PC-3 (cell line): ENCODE results near the gene CHD9. TPM values are rescaled to one million over a fixed set of nuclear protein-coding genes. Genes with fewer than 3 reads are reported as not detected.
"Not testable (repeated sequence)": the region's sequence is repeated elsewhere in the genome, so short reads cannot be mapped to it uniquely, and the experiment has no call there.

Experiments
- ATAC-seq: fragments of 200-7000 bp; cut with Tn5 transposase; 2 replicates; pipeline ENCODE4 v1.9.1; 2020; ENCODE audit warnings: mild to moderate bottlenecking, moderate library complexity
- BruUV-seq: library from RNA; stranded (reverse); fragments of 400-500 nt; replicated peaks from 2 replicates; lab custom pipeline; 2021; lab: Mats Ljungman, UMichigan
- CTCF ChIA-PET: fragments of 300-600 bp; sonication (Branson Sonifier 250); formaldehyde crosslinking; loops from one replicate; lab custom pipeline; 2022; ENCODE audit warnings: antibody characterized with exemption; lab: Charles Lee
- POLR2A ChIA-PET: fragments of 300-600 bp; sonication (Branson Sonifier 250); formaldehyde crosslinking; loops from one replicate; lab custom pipeline; 2022; ENCODE audit warnings: antibody characterized with exemption; ENCODE audit not compliant: unreplicated experiment; lab: Charles Lee
- DNase-seq: peaks from one replicate; pipeline ENCODE4 v3.0.0-alpha.2; 2015
- H2AFZ ChIP-seq: fragments of 300-600 bp; sonication (generic); 2 replicates; pipeline ENCODE4 v1.6.0; 2016; ENCODE audit warnings: antibody characterized with exemption, low read length
- H3F3A ChIP-seq: fragments of 300-600 bp; sonication (generic); one replicate; pipeline ENCODE4 v1.6.0; 2017; ENCODE audit warnings: antibody characterized with exemption, low read length, control low read depth, mild to moderate bottlenecking; ENCODE audit not compliant: unreplicated experiment
- H3K27ac ChIP-seq: fragments of 300-600 bp; sonication (generic); 2 replicates; pipeline ENCODE4 v1.5.1; 2016; ENCODE audit warnings: mild to moderate bottlenecking, low read length
- H3K27me3 ChIP-seq: fragments of 300-600 bp; sonication (generic); 2 replicates; pipeline ENCODE4 v1.6.1; 2016; ENCODE audit warnings: low read length, mixed read lengths
- H3K36me3 ChIP-seq: fragments of 300-600 bp; sonication (generic); 2 replicates; pipeline ENCODE4 v1.6.1; 2016; ENCODE audit warnings: low read depth, mixed run types, low read length, mixed read lengths
- H3K4me1 ChIP-seq: fragments of 300-600 bp; sonication (generic); 2 replicates; pipeline ENCODE4 v1.5.1; 2016; ENCODE audit warnings: low read length; ENCODE audit not compliant: insufficient read depth
- H3K4me2 ChIP-seq: fragments of 300-600 bp; sonication (generic); 2 replicates; pipeline ENCODE4 v1.6.0; 2016; ENCODE audit warnings: low read length
- H3K4me3 ChIP-seq: fragments of 300-600 bp; sonication (generic); 2 replicates; pipeline ENCODE4 v1.5.1; 2016; ENCODE audit warnings: mild to moderate bottlenecking, low read length, mixed read lengths
- H3K79me2 ChIP-seq: fragments of 300-600 bp; sonication (generic); 2 replicates; pipeline ENCODE4 v1.6.1; 2017; ENCODE audit warnings: low read length, mixed read lengths
- H3K9ac ChIP-seq: fragments of 300-600 bp; sonication (generic); 2 replicates; pipeline ENCODE4 v1.6.0; 2016; ENCODE audit warnings: mild to moderate bottlenecking, low read length
- H3K9me2 ChIP-seq: fragments of 300-600 bp; sonication (generic); replicated peaks from 2 replicates; pipeline ENCODE4 v1.6.1; 2016; ENCODE audit warnings: mixed run types, low read length, mixed read lengths
- H3K9me3 ChIP-seq: fragments of 300-600 bp; sonication (generic); 2 replicates; pipeline ENCODE4 v1.6.1; 2016; ENCODE audit warnings: low read length, mixed read lengths
- H4K20me1 ChIP-seq: fragments of 300-600 bp; sonication (generic); 2 replicates; pipeline ENCODE4 v1.6.1; 2016; ENCODE audit warnings: low read length, mixed read lengths
- CTCF ChIP-seq: fragments of 300-600 bp; sonication (generic); conservative IDR thresholded peaks from 2 replicates; pipeline ENCODE4 v1.5.1; 2017; ENCODE audit warnings: antibody characterized with exemption, low read depth, mild to moderate bottlenecking, low read length
- EZH2 ChIP-seq: fragments of 300-600 bp; sonication (generic); IDR thresholded peaks from one replicate; pipeline ENCODE4 v1.6.1; 2017; ENCODE audit warnings: antibody characterized with exemption, mild to moderate bottlenecking, low read length; ENCODE audit not compliant: unreplicated experiment
- EZH2phosphoT487 ChIP-seq: fragments of 300-600 bp; sonication (generic); IDR thresholded peaks from 2 replicates; pipeline ENCODE4 v1.6.1; 2018; ENCODE audit warnings: mild to moderate bottlenecking, antibody characterized with exemption, low read length, borderline replicate concordance
- intact Hi-C: fragments of 100-400 bp; cut with micrococcal nuclease; formaldehyde crosslinking; loops from 2 replicates; pipeline ENCODE4 v1.9.0; 2023
- total RNA-seq: library from RNA; depleted of rRNA; stranded (reverse); fragments of >200 nt; gene quantifications from 2 replicates; pipeline ENCODE4 v1.2.3, GENCODE V29; 2014

CHD9 gene
- total RNA-seq, 1 experiment from 2014 or later = 13.3 TPM

DNA sequence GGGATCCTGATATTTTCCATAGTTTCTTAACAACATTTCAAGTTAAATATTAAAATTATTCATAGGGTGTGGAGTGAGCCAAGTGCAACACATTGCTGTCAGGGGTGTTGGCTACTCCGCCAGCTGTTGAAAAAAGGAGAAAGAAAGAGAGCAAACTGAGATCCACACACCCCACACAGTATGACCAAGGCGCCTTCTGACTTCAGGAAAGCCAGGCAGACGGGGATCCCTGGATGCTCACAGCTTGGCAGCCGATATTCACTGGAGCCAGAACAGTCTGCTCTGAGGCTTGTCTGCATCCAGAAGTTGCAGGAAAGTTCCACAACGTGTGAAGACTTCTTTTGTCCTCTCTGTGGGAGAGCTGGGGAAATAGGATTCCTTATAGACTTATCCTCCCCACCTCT lies 11.4 kb upstream of the CHD9 start:
- no peak overlapping the region for H3K4me2 ChIP-seq
- no peaks in the 10 kb centered on the region for H3K4me1 ChIP-seq
- no peak overlapping the region for H3K4me3 ChIP-seq
- ChIA-PET CTCF (no interaction called here), POLR2A (no interaction called here)
- H3K27ac ChIP-seq = no peak overlapping the region
- no peaks in the 10 kb centered on the region for H3K9me3 ChIP-seq
- no peak for ATAC-seq
- no peaks in the 10 kb centered on the region for H3K9me2 ChIP-seq
- BruUV-seq = no TSS peak
- no peaks in the 10 kb centered on the region for H3K79me2 ChIP-seq
- H3F3A ChIP-seq = no peaks in the 10 kb centered on the region
- DNase-seq = no peak
- H3K36me3 ChIP-seq = no peaks in the 10 kb centered on the region
- H2AFZ ChIP-seq = no peak overlapping the region
- TF ChIP-seq EZH2phosphoT487 = no peak
- TF ChIP-seq EZH2 = no peak
- no peak for TF ChIP-seq CTCF
- intact Hi-C loops = no loop called here
- no peaks in the 10 kb centered on the region for H4K20me1 ChIP-seq
- no peaks in the 10 kb centered on the region for H3K27me3 ChIP-seq
- H3K9ac ChIP-seq = no peak overlapping the region

DNA sequence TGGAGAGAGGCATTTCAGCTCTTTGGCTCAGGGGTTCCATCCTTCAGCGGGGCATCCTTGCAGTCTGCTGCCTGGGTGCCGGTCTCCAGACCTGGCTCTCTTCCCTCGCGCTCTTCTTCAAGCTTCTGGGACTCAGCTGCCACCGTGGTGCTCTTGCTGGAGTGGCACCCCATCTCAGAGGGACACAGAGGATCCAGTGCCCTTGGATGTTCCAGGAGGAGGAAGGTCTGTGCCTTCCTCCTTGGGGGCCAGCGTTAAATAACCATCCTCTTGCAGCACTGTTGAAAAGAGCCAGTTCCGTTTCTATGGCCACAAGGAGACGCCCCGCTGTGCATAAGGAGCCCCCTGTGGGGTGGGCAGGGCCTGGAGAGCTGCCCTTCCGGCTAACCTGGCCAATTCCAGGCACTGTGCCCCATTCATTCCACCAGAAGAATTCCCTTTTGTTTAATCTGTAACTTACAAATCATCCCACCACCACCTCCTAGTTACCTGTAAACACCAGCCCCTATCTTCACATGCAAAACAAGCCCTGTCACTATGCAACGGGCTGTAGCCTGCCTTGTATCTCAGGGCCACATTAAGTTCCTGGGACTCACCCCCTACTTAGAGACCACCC lies 10.7 kb upstream of the CHD9 start:
- ChIA-PET POLR2A (no interaction called here), CTCF (interaction anchor here (0.5 kb wide), 1 partner anchor 9 kb away, joined by 4 read pairs; no protein-coding TSS in a partner anchor)
- Histone ChIP-seq H3K4me1 (no peaks in the 10 kb centered on the region), H3K79me2 (no peaks in the 10 kb centered on the region), H3K4me3 (no peak overlapping the region), H2AFZ (no peak overlapping the region), H3K9ac (no peak overlapping the region), H3F3A (no peaks in the 10 kb centered on the region), H3K9me3 (no peaks in the 10 kb centered on the region), H4K20me1 (no peaks in the 10 kb centered on the region), H3K4me2 (no peak overlapping the region), H3K27me3 (no peaks in the 10 kb centered on the region), H3K27ac (no peak overlapping the region), H3K36me3 (no peaks in the 10 kb centered on the region), H3K9me2 (no peaks in the 10 kb centered on the region)
- BruUV-seq = no TSS peak
- intact Hi-C loops = no loop called here
- ATAC-seq = no peak; the same call in 1 of the 2 replicates
- DNase-seq = no peak
- no peak for TF ChIP-seq EZH2phosphoT487

DNA sequence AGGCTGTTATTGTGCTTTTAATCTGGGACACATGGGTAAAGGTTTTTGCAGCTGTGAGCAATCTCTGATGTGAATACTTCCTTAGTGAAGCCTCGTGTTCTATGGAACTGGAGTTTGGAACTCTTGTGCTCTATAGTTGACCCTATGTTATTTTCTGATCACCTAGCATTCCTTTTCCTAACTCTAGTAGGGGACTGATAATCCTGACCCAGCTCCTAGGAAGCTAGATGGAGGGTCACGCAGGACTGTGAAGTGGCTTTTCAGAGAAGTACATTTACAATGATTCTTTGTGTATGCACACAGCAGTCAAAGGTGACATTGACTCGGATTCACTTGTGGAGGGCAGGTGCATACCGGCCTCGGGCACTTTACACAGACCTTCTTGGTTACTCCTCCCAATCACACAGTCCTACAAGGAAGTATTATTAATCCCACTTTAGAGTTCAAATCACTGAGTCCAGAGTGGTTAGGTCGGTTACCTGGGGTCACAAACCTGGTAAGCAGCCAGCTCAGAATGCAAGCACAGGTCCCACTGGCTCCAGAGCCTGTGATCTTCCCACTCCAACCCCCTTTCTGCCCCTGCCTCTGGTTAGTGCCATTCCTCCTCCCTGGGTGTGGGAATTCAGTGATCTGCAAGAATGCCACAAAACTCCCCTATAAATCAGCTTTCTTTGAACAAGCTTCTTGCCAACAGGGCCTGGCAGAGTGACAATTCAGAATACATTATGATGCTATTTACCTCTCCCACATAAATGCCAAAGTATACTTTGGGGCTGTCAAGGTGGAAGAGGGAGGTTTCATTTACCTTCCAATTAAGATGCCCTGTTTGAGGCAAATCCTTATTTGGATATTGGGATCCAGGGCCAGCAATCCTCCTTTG lies 9.2 kb upstream of the CHD9 start:
- H3F3A ChIP-seq = no peaks in the 10 kb centered on the region
- H3K4me1 ChIP-seq = no peaks in the 10 kb centered on the region
- H3K27ac ChIP-seq = no peak overlapping the region
- no peaks in the 10 kb centered on the region for H3K79me2 ChIP-seq
- no peak for TF ChIP-seq EZH2
- TF ChIP-seq CTCF = no peak
- no peak for TF ChIP-seq EZH2phosphoT487
- no TSS peak for BruUV-seq
- no peak overlapping the region for H2AFZ ChIP-seq
- no peaks in the 10 kb centered on the region for H4K20me1 ChIP-seq
- no peaks in the 10 kb centered on the region for H3K27me3 ChIP-seq
- ChIA-PET CTCF (no interaction called here), POLR2A (no interaction called here)
- peak; percentile 38 for DNase-seq
- H3K36me3 ChIP-seq = no peaks in the 10 kb centered on the region
- intact Hi-C loops = no loop called here
- no peak overlapping the region for H3K9ac ChIP-seq
- H3K4me2 ChIP-seq = no peak overlapping the region
- ATAC-seq = peak; percentile 54
- no peaks in the 10 kb centered on the region for H3K9me2 ChIP-seq
- no peak overlapping the region for H3K4me3 ChIP-seq
- no peaks in the 10 kb centered on the region for H3K9me3 ChIP-seq

DNA sequence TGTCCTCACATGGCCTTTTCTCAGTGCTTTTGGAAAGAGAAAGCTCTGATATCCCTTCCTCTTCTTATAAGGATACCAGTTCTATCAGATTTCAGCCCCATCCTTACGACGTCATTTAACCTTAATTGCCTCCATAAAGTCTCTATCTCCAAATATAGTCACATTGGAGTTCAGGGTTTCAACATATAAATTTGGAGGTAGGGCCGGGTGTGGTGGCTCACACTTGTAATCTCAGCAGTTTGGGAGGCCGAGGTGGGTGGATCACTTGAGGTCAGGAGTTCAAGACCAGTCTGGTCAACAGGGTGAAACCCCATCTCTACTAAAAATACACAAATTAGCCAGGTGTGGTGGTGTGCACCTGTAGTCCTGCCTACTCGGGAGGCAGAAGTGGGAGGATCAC lies 7.3 kb upstream of the CHD9 start:
- H3K4me3 ChIP-seq, H4K20me1 ChIP-seq, CTCF ChIA-PET, H3K27ac ChIP-seq, H3K9me2 ChIP-seq, H3K9ac ChIP-seq, intact Hi-C loops, H3K4me1 ChIP-seq, ATAC-seq, H3K79me2 ChIP-seq, H3F3A ChIP-seq, DNase-seq, POLR2A ChIA-PET, H3K4me2 ChIP-seq, BruUV-seq, H3K36me3 ChIP-seq, H3K27me3 ChIP-seq, H2AFZ ChIP-seq, H3K9me3 ChIP-seq: not testable (repeated sequence)
